Mesodermal cell (in vitro differentiated cells): ENCODE results near the gene SCGB1A1.

ENCODE experiments used
- H3K27ac ChIP-seq: 2 replicates; pipeline ENCODE4 v1.7.0; 2013; ENCODE audit warnings: mild to moderate bottlenecking, low read depth, low read length, moderate library complexity; ENCODE audit not compliant: severe bottlenecking
- H3K36me3 ChIP-seq: 2 replicates; pipeline ENCODE4 v1.7.1; 2013; ENCODE audit warnings: mild to moderate bottlenecking, low read length, moderate library complexity; ENCODE audit not compliant: control insufficient read depth, insufficient read depth
- H3K4me1 ChIP-seq: one replicate; pipeline ENCODE4 v1.7.1; 2013; ENCODE audit warnings: mild to moderate bottlenecking, low read length; ENCODE audit not compliant: insufficient read depth, control insufficient read depth, poor library complexity, severe bottlenecking
- H3K4me3 ChIP-seq: 2 replicates; pipeline ENCODE4 v1.7.0; 2013; ENCODE audit warnings: low read length, control low read depth, mild to moderate bottlenecking; ENCODE audit not compliant: insufficient read depth, poor library complexity, severe bottlenecking; ENCODE audit errors: extremely low read depth
- H3K9me3 ChIP-seq: 2 replicates; pipeline ENCODE4 v1.7.1; 2013; ENCODE audit warnings: mild to moderate bottlenecking, low read length, moderate library complexity; ENCODE audit not compliant: control insufficient read depth
- WGBS, 2 experiments: methylation state at CpG; one replicate each; pipeline ENCODE4 v1.1.5; 2013; ENCODE audit warnings: missing lambda C conversion rate in 2 of 2; ENCODE audit not compliant: insufficient coverage in 2 of 2; 5-methylcytosine and 5-hydroxymethylcytosine counted together

SCGB1A1 gene

GRCh38 chr11:62450543-62451240 is 31.9 kb downstream of the SCGB1A1 start:
- Histone ChIP-seq H3K4me3 (no peak overlapping the region), H3K36me3 (no peaks in the 10 kb centered on the region), H3K9me3 (no peaks in the 10 kb centered on the region), H3K4me1 (peaks cover 2% of the 10 kb centered on the region), H3K27ac (no peak overlapping the region)
- WGBS, 2 experiments = 92 to 93% methylated on average over 12 to 14 of the region's 15 CpGs

- no peaks in the 10 kb centered on the region for H3K9me3 ChIP-seq
- WGBS, 2 experiments = 87 to 100% methylated on average over 2 to 5 of the region's 8 CpGs
Measured at GRCh38 chr11:62451241-62451621, 32.4 kb downstream of the SCGB1A1 start.

GRCh38 chr11:62452261-62452660 is 33.4 kb downstream of the SCGB1A1 start:
- no peak overlapping the region for H3K27ac ChIP-seq
- H3K9me3 ChIP-seq = no peaks in the 10 kb centered on the region
- no peak overlapping the region for H3K4me3 ChIP-seq
- WGBS, 2 experiments = 92 to 96% methylated on average over 4 to 5 of the region's 6 CpGs
- H3K4me1 ChIP-seq = peaks cover 2% of the 10 kb centered on the region
- no peaks in the 10 kb centered on the region for H3K36me3 ChIP-seq

More at GRCh38 chr11:62451241-62451621, 32.4 kb downstream of the SCGB1A1 start:
- Histone ChIP-seq H3K27ac (no peak overlapping the region), H3K36me3 (no peaks in the 10 kb centered on the region), H3K4me1 (peaks cover 2% of the 10 kb centered on the region), H3K4me3 (no peak overlapping the region)

- H3K9me3 ChIP-seq = no peaks in the 10 kb centered on the region
- WGBS, 2 experiments = 94 to 96% methylated on average over 9 to 10 of the region's 11 CpGs
- H3K4me3 ChIP-seq = no peak overlapping the region
- H3K27ac ChIP-seq = no peak overlapping the region
- no peaks in the 10 kb centered on the region for H3K36me3 ChIP-seq
- H3K4me1 ChIP-seq = peaks cover 2% of the 10 kb centered on the region
Measured at GRCh38 chr11:62452839-62453468, 34.1 kb downstream of the SCGB1A1 start.

- no peak overlapping the region for H3K27ac ChIP-seq
- 88 to 92% methylated on average over 3 of the region's 4 CpGs for WGBS, 2 experiments
- H3K36me3 ChIP-seq = no peaks in the 10 kb centered on the region
- H3K4me1 ChIP-seq = peaks cover 2% of the 10 kb centered on the region
- no peak overlapping the region for H3K4me3 ChIP-seq
- H3K9me3 ChIP-seq = no peaks in the 10 kb centered on the region
Measured at GRCh38 chr11:62456630-62457029, 37.8 kb downstream of the SCGB1A1 start.

- Histone ChIP-seq H3K4me1 (peaks cover 3% of the 10 kb centered on the region), H3K9me3 (no peaks in the 10 kb centered on the region), H3K4me3 (no peak overlapping the region), H3K27ac (no peak overlapping the region), H3K36me3 (no peaks in the 10 kb centered on the region)
- WGBS, 2 experiments = 100% methylated on average over 1 of the region's 4 CpGs
Measured at GRCh38 chr11:62457478-62457877, 38.6 kb downstream of the SCGB1A1 start.

- 100% methylated on average over 2 of the region's 4 CpGs; no CpG with 5 or more reads in 1 of the 2 experiments for WGBS, 2 experiments
- Histone ChIP-seq H3K36me3 (no peaks in the 10 kb centered on the region), H3K4me3 (no peak overlapping the region), H3K27ac (peak overlapping the region; percentile 41), H3K4me1 (peaks cover 5% of the 10 kb centered on the region), H3K9me3 (no peaks in the 10 kb centered on the region)
Measured at GRCh38 chr11:62458212-62459002, 39.6 kb downstream of the SCGB1A1 start.

- Histone ChIP-seq H3K4me3 (no peak overlapping the region), H3K36me3 (no peaks in the 10 kb centered on the region), H3K9me3 (no peaks in the 10 kb centered on the region), H3K4me1 (peaks cover 5% of the 10 kb centered on the region), H3K27ac (no peak overlapping the region)
- WGBS, 2 experiments = 83% methylated on average over 1 of the region's 1 CpG; no CpG with 5 or more reads in 1 of the 2 experiments
Measured at GRCh38 chr11:62459080-62459479, 40.2 kb downstream of the SCGB1A1 start.

GRCh38 chr11:62461740-62462507 is 43.1 kb downstream of the SCGB1A1 start:
- Histone ChIP-seq H3K9me3 (no peaks in the 10 kb centered on the region), H3K36me3 (no peaks in the 10 kb centered on the region), H3K27ac (no peak overlapping the region), H3K4me1 (peaks cover 5% of the 10 kb centered on the region), H3K4me3 (no peak overlapping the region)
- whole genome bisulfite sequencing, 2 experiments = 79 to 82% methylated on average over 6 to 8 of the region's 15 CpGs

- Histone ChIP-seq H3K36me3 (no peaks in the 10 kb centered on the region), H3K27ac (no peak overlapping the region), H3K4me3 (no peak overlapping the region), H3K4me1 (peaks cover 5% of the 10 kb centered on the region), H3K9me3 (no peaks in the 10 kb centered on the region)
- 95 to 100% methylated on average over 4 to 6 of the region's 9 CpGs for WGBS, 2 experiments
Measured at GRCh38 chr11:62462508-62462892, 43.7 kb downstream of the SCGB1A1 start.
